Measurements from ENCODE around the gene FKBP1B. TPM values are rescaled to one million over a fixed set of nuclear protein-coding genes. Genes with fewer than 3 reads are reported as not detected.

Gene FKBP1B
- 98.5 TPM for total RNA-seq

GRCh38 chr2:24049485-24050021, at the start of gene FKBP1B:
Gene FKBP1B (plus strand): TSS chr2:24049741. CDS start chr2:24049850, 109 bp downstream.

DNA sequence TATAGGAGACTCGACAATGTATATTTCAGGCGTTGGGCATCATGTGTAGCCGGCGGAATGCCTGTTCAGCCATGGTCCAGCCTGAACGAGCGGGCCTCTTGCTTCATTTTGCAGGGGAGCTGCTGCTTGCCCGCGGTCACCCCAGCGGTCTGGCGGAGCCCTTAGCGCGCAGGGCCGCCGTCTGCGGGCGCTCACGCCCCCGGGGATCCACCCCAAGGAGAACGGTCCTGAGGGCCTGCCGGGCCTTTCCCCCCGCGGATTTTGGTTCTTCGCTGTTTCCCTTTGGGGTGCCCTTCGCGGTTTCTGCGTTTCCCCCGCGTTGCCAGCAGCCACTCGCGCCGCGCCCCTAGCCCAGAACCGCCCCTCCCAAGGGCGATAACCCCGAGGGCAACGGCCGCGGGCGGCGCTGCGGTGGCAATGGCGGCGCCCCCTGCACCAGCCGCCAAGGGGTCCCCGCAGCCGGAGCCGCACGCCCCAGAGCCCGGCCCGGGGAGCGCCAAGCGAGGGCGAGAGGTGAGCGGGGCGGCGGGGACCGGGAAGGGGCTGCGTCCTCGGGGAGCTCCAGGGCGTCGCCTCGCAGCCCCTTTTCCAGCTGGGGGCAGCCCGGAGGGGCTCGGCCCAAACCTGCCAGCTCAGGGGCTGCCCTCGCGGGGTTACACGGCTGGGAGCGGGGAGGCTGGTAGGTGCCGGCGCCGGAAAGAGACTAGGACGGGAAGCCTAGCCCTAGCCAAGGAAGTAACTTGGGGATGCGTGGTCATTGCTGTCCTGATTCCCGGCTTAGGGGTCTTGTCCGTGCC, 39.7 kb upstream of the FKBP1B start, which contains the start of gene MFSD2B:
Gene MFSD2B, plus strand, starts transcription at position 406 of the 797 bp plus-strand sequence. Its CDS starts 12 bp downstream, at position 418.

GRCh38 chr2:24046930-24047702, 2.4 kb upstream of the FKBP1B start, which contains the start of gene WDCP:
Gene WDCP (minus strand): TSS chr2:24047391. CDS start chr2:24039494, 7,897 bp downstream.

DNA sequence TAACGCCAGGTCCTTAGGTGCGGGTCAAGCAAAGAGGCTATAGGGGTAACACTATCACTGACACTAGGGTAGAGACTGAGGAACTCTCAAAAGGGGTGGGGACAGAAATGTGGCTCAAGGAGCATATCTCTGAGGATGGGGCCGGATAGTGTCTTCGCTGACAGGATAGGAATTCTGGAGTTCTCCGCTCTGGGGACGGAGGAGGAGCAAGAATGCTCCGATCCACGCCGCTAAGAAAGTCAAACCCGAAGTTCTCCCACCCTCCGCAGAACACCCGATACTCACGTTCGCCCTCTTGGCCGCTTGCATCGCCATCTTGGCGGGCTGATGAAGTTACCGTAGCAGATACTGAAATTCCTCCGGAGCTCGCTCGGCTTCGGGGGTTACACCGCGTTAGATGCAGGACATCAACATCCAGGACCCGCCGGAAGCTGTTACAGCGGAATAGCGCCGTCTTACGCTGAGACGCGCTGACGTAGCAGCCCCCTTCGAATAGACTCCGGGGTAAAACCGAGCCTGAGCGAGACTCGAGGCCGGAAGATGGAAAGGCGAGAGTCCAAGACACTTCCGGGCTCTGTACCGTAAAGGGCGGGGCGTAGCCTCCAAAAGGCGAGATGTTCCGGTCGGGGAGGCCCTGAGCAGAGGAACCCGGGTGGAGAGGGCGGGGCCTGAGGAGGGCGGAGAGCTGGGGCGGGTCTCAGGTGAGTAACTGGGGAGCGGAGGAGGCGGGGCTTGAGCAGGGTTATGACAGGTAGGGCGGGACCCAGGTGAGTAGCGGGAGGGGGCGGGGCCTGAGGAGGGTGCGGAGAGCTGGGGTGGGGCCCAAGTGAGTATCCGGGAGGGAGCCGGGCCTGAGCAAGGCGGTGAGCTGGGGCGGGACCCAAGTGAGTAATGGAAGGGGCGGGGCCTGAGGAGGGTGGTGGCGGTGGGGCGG, 26.6 kb downstream of the FKBP1B start, which contains the start of gene SF3B6:
Gene SF3B6, minus strand, starts transcription at position 412 of the 934 bp plus-strand sequence. Its CDS starts 97 bp downstream, at position 315.

GRCh38 chr2:24084386-24085199, 35.1 kb downstream of the FKBP1B start, which contains the start of gene TP53I3:
Gene TP53I3 (minus strand): TSS chr2:24084834. CDS start chr2:24084326, 508 bp downstream.

Small RNAs within 50 kb of the gene (small RNA-seq; reads per million reads assigned to genes)
- not detected for gene RNU6-370P

Other genes starting within 250 kb of the FKBP1B start
- gene ATAD2B, start 122.6 kb upstream of the FKBP1B start, total RNA-seq, result 50.7 TPM
- gene UBXN2A, start 109.3 kb upstream of the FKBP1B start, total RNA-seq, result 46.1 TPM
- gene MFSD2B, start 39.7 kb upstream of the FKBP1B start, total RNA-seq, result 0.92 TPM
- 19.1 TPM for gene WDCP, start 2.4 kb upstream of the FKBP1B start, total RNA-seq
- 83.3 TPM for gene SF3B6, start 26.6 kb downstream of the FKBP1B start, total RNA-seq
- gene TP53I3, start 35.1 kb downstream of the FKBP1B start, total RNA-seq, result 30.0 TPM
- gene PFN4, start 73.6 kb downstream of the FKBP1B start, total RNA-seq, result 0.92 TPM
- gene FAM228B, start 73.7 kb downstream of the FKBP1B start, total RNA-seq, result 79.1 TPM
- 1.2 TPM for gene FAM228A, start 125.3 kb downstream of the FKBP1B start, total RNA-seq